ENCODE results near the gene SMARCA2.

GRCh38 chr9:2208465-2208864 is 193.3 kb downstream of the SMARCA2 start:
- TF ChIP-seq CTCF (conservative IDR thresholded peaks at IDR 0.05; ENCODE audit: low read length), result no peak
- TF ChIP-seq EZH2phosphoT487 (IDR thresholded peaks at IDR 0.05; ENCODE audit: borderline replicate concordance), result no peak
